HFF-Myc (cell line): Measurements from ENCODE around the gene NOX5.
"Not testable (repeated sequence)": the region's sequence is repeated elsewhere in the genome, so short reads cannot be mapped to it uniquely, and the experiment has no call there.

Source experiments
- DNase-seq: peaks from one replicate; pipeline ENCODE4 v3.0.0-alpha.2; 2011; ENCODE audit warnings: low read depth; ENCODE audit errors: extremely low read depth
- H3K4me3 ChIP-seq: replicated peaks from 2 replicates; pipeline ENCODE4 v1.5.1; 2011; ENCODE audit warnings: low read depth, mild to moderate bottlenecking, control low read depth, low read length
- CTCF ChIP-seq: IDR thresholded peaks from 2 replicates; pipeline ENCODE4 v1.5.1; 2012; ENCODE audit warnings: mild to moderate bottlenecking, low read depth, low read length, control low read depth; ENCODE audit errors: missing control alignments

Gene NOX5

GRCh38 chr15:69068157-69068556, 53.7 kb downstream of the NOX5 start:
- no peak for TF ChIP-seq CTCF
- H3K4me3 ChIP-seq, result no peak overlapping the region
- DNase-seq, result no peak

- H3K4me3 ChIP-seq, result not testable (repeated sequence)
Measured at GRCh38 chr15:69069290-69069689, 54.8 kb downstream of the NOX5 start.

GRCh38 chr15:69069996-69070395, 55.5 kb downstream of the NOX5 start:
- no peak for TF ChIP-seq CTCF
- no peak overlapping the region for H3K4me3 ChIP-seq
- no peak for DNase-seq

More at GRCh38 chr15:69069290-69069689, 54.8 kb downstream of the NOX5 start:
- not testable (repeated sequence) for DNase-seq

GRCh38 chr15:69070396-69070795, 55.9 kb downstream of the NOX5 start:
- H3K4me3 ChIP-seq, result no peak overlapping the region
- DNase-seq, result no peak
- TF ChIP-seq CTCF, result no peak

- TF ChIP-seq CTCF, result no peak
- H3K4me3 ChIP-seq, result no peak overlapping the region
- DNase-seq, result no peak
Measured at GRCh38 chr15:69071260-69071659, 56.8 kb downstream of the NOX5 start.

- no peak overlapping the region for H3K4me3 ChIP-seq
- TF ChIP-seq CTCF, result no peak
- DNase-seq, result no peak
Measured at GRCh38 chr15:69072906-69073305, 58.4 kb downstream of the NOX5 start.

- TF ChIP-seq CTCF, result no peak
- DNase-seq, result peak; percentile 22
- H3K4me3 ChIP-seq, result peak overlapping the region; percentile 55
Measured at GRCh38 chr15:69074001-69074842, 59.7 kb downstream of the NOX5 start.
